Amniotic epithelial cell (primary cell): ENCODE data around the gene CCT8L2.
"Not testable (repeated sequence)": the region's sequence is repeated elsewhere in the genome, so short reads cannot be mapped to it uniquely, and the experiment has no call there.

Experiments used
- DNase-seq: peaks from one replicate; pipeline ENCODE4 v3.0.0-alpha.2; 2010; ENCODE audit warnings: low read depth

CCT8L2 gene

DNA sequence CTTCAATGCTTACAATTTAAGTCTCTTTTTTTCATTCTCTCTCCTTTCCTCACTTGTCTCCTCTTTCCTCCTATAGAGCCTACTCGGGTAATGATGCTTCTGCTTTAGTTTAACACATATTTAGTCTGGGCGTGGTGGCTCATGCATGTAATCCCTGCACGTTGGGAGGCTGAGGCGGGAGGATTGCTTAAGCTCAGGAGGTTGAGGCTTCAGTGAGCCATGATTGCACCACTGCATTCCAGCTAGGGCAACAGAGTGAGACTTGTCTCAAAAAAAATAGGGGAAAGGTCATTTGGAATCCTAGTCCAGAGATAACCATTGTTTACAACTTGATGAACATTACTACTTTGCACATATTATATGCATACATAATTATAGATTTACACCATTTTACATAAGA, 1.4 kb upstream of the CCT8L2 start:
- DNase-seq, result no peak

DNA sequence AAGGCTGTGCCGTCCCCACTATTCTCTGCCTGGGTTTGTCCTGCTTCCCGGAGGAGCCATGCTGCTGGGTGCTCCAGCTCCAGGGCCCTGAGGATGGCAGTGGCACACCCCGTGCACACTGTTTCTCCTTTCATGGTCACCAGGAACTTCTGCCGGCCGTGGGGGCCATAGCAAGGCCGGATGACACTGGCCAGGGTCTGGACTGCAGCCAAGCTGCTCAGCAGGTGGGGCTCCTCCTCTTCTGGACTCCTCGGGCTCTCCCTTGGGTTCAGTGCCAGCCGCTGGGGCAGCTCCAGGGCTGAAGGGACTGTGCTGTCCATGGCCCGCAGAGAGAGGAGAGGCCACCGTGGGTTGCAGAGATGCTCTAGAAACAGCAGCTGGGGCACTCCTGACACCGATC, 379 bp downstream of the CCT8L2 start:
- DNase-seq, result not testable (repeated sequence)

DNA sequence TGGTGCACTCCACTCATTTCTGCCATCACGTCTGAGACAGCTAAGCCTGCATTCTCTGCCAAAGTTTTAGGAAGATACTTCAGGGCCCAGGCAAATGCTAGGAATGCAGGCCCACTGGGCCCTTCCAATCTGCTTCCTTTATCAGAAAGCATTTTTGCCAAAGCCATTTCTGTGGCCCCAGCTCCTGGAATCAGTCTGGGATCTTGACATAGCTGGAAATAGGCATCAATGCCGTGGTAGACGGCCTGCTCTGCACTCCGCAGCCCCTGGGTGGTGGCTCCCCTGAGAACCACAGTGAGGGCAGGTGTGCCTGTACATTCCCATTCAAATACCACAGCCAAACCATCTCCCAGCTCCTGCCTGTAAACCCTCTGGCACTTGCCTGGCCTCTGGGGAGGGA, 1.5 kb downstream of the CCT8L2 start:
- DNase-seq, result not testable (repeated sequence)

DNA sequence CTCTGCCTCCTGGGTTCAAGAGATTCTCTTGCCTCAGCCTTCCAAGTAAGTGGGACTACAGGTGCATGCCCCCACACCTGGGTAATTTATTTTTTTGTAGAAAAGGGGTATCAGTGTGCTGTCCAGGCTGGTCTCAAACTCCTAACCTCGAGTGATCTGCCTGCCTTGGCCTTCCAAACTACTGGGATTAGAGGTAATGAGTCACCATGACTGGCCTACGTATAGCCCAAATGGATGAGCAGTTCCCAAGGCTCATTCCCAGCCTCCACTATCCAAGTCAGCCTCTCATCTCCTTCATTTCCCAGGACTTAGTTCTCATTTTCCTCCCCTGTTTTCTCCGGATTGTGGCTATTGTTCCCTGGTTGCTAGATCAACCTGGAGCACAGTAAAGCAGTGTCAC, 5.6 kb downstream of the CCT8L2 start:
- DNase-seq, result no peak

DNA sequence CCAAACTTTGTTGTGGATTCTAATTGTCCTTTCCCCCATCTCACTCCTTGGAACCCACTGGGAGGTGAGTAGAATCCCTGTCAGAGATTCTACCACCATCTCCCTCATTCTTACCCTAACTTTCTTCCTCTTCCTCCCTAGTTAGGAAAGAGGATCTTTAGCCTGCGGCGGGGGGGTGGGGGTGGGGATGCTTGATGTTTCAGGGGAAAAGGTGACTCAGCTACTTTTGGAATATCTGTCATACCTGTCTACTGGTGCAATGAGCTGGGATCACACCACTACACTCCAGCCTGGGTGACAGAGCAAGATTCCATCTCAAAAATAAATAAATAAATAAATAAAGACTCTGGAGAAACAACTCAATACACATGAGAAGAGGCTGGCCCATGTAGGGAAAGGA, 6.4 kb downstream of the CCT8L2 start:
- DNase-seq, result no peak

DNA sequence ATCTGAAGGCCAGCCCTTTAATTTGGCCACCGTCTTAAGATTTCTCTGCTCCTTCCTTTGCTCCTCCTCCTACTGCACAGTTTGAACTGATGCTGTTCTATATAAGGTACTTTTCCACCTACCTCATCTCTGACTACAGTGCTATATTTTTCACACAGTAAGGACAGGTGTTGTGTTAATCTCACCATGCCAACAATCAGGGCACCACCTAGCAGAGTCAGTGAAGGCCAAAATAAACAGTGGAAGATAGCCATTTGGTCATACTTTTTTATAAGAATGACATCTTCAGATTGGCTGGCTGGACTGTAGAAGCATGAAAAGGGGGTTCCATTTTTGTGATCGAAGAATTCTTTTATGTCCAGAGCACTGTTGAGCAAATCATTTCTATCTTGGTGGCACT, 11.7 kb downstream of the CCT8L2 start:
- not testable (repeated sequence) for DNase-seq

DNA sequence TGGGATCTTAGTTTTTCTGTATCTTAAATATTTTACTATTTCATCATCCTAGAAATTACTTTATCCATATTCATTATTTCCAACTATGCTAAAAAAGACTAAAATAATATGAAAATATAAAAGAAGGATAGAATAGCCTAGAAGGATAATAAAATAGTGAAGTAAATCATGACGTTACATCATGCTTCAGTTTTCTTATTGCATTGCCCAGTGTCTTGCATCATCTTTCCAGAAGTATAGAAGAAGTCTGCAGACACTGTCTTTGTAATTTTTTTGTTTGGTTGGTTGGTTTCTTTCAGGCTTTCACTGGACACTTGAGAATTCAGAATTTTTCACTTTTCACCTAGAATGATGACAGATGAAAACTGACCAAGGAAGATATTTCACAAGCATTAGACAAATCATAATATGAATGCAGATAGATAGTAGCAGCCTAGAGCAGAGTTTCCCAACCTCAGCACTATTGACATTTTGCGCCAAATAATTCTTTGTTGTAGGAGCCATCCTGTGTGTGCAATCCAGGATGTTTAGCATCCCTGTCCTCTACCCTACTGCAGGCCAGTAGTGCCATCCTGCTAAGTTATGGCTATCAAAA, 23.3 kb downstream of the CCT8L2 start:
- DNase-seq, result not testable (repeated sequence)

DNA sequence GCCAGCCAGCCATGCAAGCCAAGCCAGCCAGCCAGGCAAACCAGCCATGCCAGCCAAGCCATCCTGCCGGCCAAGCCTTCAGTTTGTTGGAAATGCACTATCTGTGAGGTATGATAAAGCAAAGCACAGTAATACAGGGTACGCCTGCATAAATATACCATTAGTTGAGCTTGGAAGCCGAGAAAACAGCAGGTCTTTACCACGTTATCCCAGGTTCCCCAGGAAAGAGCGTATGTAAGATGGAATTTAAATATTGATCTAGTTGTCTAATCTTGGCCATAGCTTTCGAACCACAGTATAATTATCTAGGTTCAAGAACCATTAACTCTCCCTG, 24.2 kb downstream of the CCT8L2 start:
- no peak for DNase-seq

DNA sequence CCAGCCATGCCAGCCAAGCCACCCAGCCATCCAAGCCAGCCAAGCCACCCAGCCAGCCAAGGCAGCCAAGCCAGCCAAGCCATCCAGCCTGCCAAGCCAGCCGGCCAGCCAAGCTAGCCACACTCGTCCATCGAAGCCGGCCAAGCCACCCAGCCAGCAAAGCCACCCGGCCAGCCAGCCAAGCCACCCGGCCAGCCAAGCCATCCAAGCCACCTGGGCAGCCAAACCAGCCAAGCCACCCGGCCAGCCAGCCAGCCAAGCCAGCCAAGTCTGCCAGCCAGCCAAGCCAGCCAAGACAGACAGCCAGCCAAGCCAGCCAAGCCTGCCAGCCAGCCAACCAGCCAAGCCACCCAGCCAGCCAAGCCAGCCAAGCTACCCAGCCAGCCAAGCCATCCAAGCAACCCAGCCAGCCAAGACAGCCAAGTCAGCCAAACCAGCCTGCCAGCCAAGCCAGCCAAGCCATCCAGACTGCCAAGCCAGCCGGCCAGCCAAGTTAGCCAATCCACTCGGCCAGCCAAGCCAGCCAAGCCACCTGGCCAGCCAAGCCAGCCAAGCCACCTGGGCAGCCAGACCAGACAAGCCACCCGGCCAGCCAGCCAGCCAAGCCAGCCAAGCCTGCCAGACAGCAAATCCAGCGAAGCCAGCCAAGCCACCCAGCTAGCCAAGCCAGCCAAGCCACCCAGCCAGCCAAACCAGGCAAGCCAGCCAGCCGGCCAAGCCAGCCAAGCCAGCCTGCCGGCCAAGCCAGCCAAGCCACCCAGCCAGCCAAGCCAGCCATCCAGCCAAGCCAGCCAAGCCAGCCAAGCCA, 24.8 kb downstream of the CCT8L2 start:
- DNase-seq, result not testable (repeated sequence)

DNA sequence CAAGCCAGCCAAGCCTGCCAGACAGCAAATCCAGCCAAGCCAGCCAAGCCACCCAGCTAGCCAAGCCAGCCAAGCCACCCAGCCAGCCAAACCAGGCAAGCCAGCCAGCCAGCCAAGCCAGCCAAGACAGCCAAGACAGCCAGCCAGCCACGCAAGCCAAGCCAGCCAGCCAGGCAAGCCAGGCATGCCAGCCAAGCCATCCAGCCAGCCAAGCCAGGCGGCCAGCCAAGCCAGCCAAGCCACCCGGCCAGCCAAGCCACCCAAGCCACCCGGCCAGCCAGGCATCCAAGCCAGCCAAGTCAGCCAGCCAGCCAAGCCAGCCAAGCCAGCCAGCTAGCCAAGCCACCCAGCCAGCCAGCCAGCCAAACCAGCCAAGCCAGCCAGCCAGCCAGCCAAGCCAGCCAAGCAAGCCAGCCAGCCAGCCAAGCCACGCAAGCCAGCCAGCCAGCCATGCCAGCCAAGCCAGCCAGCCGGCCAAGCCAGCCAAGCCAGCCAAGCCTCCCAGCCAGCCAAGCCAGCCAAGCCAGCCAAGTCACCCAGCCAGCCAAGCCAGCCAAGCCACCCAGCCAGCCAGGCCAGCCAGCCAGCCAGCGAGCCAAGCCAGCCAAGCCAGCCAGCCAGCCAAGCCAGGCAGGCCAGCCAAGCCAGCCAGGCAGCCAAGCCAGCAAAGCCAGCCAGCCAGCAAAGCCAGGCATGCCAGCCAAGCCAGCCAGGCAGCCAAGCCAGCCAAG, 26.0 kb downstream of the CCT8L2 start:
- not testable (repeated sequence) for DNase-seq

DNA sequence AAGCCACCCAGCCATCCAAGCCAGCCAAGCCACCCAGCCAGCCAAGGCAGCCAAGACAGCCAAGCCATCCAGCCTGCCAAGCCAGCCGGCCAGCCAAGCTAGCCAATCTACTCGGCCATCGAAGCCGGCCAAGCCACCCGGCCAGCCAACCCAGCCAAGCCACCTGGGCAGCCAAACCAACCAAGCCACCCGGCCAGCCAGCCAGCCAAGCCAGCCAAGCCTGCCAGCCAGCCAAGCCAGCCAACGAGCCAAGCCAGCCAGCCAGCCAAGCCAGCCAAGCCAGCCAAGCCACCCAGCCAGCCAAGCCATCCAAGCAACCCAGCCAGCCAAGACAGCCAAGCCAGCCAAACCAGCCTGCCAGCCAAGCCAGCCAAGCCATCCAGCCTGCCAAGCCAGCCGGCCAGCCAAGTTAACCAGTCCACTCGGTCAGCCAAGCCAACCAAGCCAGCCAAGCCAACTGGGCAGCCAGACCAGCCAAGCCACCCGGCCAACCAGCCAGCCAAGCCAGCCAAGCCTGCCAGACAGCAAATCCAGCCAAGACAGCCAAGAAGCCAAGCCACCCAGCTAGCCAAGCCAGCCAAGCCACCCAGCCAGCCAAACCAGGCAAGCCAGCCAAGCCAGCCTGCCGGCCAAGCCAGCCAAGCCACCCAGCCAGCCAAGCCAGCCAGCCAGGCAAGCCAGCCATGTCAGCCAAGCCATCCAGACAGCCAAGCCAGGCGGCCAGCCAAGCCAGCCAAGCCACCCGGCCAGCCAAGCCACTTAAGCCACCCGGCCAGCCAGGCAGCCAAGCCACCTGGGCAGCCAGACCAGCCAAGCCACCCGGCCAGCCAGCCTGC, 26.8 kb downstream of the CCT8L2 start:
- DNase-seq, result not testable (repeated sequence)

DNA sequence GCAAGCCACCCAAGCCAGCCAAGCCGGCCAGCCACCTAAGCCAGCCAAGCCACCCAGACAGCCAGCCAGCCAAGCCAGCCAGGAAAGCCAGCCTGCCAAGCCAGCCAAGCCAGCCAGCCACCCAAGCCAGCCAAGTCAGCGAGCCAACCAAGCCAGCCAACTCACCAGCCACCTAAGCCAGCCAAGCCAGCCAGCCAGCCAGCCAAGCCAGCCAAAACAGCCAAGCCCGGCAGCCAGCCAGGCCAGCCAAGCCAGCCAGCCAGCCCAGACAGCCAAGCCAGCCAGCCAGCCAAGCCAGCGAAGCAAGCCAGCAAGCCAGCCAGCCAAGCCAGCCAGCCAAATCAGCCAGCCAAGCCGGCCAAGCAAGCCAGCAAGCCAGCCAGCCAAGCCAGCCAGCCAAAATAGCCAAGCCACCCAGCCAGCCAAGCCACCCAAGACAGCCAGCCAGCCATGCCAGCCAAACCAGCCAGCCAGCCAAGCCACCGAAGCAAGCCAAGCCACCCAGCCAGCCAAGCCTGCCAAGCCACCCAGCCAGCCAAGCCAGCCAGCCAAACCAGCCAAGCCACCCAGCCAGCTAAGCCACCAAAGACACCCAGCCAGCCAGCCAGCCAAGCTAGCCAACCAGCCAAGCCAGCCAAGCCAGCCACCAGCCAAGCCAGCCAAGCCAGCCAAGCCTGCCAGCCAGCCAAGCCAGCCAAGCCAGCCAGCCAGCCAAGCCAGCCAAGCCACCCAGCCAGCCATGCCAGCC, 27.6 kb downstream of the CCT8L2 start:
- DNase-seq, result not testable (repeated sequence)

DNA sequence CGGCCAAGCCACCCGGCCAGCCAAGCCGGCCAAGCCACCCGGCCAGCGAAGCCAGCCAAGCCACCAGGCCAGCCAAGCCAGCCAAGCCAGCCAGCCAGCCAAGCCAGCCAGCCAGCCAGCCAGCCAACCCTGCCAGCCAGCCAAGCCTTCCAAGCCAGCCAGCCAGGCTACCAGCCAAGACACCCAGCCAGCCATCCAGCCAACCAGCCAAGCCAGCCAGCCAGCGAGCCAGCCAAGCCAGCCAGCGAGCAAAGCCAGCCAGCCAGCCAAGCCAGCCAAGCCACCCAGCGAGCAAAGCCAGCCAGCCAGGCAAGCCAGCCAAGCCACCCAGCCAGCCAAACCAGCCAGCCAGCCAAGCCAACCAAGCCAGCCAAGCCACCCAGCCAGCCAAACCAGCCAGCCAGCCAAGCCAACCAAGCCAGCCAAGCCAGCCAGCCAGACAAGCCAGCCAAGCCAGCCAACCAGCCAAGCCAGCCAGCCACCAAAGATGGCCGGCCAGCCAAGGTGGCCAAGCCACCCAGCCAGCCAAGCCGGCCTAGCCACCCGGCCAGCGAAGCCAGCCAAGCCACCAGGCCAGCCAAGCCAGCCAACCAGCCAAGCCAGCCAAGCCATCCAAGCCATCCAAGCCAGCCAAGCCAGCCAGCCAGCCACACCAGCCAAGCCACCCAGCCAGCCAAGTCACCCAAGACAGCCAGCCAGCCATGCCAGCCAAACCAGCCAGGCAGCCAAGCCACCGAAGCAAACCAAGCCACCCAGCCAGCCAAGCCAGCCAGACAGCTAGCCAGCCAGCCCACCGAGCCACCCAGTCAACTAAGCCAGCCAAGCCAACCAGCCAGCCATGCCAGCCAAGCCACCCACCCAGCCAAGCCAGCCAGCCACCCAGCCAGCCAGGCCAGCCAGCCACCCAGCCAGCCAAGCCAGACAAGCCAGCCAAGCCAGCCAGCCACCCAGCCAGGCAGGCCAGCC, 28.8 kb downstream of the CCT8L2 start:
- no peak for DNase-seq

DNA sequence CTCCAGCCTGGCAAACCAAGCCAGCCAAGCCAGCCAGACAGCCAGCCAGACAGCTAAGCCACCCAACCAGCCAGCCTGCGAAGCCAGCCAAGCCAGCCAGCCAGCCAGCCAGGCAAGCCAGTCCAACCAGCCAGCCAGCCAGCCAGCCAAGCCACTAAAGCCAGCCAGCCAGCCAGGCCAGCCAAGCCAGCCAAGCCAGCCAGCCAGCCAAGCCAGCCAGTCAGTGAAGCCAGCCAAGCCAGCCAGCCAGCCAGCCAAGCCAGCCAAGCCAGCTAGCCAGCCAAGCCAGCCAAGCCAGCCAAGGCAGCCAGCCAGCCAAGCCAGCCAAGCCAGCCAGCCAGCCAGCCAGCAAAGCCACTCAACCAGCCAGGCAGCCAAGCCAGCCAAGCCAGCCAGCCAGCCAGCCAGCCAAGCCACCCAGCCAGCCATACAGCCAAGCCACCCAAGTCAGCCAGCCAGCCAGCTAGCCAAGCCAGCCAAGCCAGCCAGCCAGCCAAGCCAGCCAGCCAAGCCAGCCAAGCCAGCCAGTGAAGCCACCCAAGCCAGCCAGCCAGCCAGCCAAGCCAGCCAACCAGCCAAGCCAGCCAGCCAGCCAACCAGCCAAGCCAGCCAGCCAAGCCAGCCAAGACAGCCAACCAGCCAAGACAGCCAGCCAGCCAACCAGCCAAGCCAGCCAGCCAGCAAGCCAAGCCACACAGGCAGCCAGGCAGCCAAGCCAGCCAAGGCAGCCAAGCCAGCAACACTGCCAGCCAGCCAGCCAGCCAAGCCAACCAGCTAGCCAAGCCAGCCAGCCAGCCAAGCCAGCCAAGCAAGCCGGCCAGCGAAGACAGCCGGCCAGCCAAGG, 29.7 kb downstream of the CCT8L2 start:
- DNase-seq, result no peak

DNA sequence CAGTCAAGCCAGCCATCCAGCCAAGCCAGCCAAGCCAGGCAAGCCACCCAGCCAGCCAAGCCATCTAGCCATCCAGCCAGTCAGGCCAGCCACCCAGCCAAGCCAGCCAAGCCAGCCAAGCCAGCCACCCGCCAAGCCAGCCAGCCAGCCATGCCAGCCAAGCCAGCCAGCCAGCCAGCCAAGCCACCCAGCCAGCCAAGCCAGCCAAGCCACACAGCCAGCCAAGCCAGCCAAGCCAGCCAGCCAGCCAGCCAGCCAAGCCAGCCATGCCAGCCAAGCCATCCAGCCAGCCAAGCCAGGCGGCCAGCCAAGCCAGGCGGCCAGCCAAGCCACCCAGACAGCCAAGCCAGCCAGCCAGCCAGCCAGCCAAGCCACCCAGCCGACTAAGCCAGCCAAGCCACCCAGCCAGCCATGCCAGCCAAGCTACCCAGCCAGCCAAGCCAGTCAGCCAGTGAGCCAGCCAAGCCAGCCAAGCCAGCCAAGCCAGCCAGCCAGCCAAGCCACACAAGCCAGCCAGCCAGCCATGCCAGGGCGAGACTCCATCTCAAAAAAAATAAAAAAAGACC, 31.4 kb downstream of the CCT8L2 start:
- not testable (repeated sequence) for DNase-seq

DNA sequence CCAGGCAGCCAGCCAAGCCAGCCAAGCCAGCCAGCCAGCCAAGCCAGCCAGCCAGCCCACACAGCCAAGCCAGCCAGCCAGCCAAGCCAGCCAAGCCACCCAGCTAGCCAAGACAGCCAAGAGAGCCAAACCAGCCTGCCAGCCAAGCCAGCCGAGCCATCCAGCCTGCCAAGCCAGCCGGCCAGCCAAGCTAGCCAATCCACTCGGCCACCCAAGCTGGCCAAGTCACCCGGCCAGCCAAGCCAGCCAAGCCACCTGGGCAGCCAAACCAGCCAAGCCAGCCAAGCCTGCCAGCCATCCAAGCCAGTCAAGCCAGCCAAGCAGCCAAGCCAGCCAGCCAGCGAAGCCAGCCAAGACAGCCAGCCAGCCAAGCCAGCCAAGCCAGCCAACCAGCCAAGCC, 32.0 kb downstream of the CCT8L2 start:
- DNase-seq, result not testable (repeated sequence)

DNA sequence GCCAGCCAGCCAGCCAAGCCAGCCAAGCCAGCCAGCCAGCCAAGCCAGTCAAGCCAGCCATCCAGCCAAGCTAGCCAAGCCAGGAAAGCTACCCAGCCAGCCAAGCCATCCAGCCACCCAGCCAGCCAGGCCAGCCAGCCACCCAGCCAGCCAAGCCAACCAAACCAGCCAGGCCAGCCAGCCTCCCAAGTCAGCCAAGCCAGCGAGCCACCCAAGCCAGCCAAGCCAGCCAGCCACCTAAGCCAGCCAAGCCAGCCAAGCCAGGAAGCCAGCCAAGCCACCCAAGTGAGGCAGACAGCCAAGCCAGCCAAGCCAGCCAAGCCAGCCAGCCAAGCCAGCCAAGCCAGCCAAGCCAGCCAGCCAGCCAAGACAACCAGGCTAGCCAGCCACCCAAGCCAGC, 32.6 kb downstream of the CCT8L2 start:
- DNase-seq, result not testable (repeated sequence)

DNA sequence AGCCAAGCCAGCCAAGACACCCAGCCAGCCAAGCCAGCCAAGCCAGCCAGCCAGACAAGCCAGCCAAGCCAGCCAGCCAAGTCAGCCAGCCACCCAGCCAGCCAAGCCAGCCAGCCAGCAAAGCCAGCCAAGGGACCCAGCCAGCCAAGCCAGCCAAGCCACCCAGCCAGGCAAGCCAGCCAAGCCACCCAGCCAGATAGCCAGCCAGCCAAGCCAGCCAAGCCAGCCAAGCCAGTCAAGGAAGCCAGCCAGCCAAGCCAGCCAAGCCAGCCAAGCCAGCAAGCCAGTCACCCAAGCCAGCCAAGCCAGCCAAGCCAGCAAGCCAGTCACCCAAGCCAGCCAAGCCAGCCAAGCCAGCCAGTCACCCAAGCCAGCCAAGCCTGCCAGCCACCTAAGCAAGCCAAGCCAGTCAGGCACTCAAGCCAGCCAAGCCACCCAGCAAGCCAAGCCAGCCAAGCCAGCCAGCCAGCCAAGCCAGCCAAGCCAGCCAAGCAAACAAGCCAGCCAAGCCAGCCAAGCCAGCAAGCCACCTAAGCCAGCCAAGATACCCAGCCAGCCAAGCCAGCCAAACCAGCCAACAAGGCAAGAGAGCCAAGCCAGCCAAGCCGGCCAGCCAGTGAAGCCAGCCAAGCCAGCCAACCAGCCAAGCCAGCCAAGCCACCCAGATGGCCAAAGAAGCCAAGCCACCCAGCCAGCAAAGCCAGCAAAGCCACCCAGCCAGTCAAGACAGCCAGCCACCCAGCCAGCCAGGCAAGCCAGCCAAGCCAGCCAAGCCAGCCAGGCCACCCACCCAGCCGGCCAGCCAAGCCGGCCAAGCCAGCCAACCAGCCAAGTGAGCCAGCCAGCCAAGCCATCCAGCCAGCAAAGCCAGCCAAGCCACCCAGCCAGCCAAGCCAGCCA, 33.3 kb downstream of the CCT8L2 start:
- no peak for DNase-seq
